ENCODE results near the gene TOX2. TPM values are rescaled to one million over a fixed set of nuclear protein-coding genes. Genes with fewer than 3 reads are reported as not detected.

TOX2 gene
- total RNA-seq, 1 experiment from 2014 or later = 1.7 TPM

DNA sequence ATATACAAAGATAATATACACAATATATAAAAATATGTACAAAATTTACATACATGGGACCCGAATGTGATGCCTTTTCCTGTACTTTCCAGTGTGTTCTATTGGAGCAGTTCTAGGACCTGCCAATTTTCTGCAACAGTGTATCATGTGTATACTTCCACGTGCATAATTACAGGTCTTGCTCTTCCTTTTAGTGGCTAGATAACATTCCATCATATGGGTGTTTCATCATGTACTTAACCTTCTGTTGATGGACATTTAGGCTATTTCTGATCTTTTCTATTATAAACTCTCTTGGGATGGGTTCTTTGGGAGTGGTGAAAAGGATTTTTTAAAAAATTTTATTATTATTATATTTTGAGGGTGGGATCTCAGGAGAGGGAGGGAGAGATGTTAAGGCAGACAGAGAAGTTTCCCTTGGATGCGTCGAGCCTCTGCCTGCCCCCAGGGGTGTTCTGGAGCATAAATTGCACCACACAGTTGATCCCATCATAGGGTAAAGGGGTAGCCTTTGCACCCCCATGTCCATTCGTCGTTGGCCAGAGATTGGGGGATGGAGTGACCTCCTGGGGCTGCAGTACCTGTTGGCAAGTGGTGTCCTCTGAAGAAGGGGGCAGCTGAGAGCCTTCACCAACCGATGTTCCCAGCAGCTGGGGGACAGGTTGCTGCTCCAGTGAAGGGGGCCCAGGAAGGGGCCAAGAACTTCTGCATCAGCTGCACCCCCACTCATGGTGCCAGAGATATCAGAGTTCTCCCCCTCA, 110.3 kb downstream of the TOX2 start:
- WGBS (ENCODE audit: extremely low coverage, insufficient read length, low lambda C conversion rate) = no CpG with 5 or more reads among the region's 7 CpGs
- Mint-ChIP-seq H3K4me3 (no peak overlapping the region), H3K27me3 (ENCODE audit: low read depth) (peaks cover 2% of the 10 kb centered on the region), H3K4me1 (peaks cover 11 to 20% of the 10 kb centered on the region in 2 experiments), H3K36me3 (ENCODE audit: insufficient read depth in 1 of 3, low read depth in 3 of 3) (no peaks in the 10 kb centered on the region), H3K27ac (no peak overlapping the region), H3K9me3 (no peaks in the 10 kb centered on the region)
- Histone ChIP-seq H3K23me2 (ENCODE audit: insufficient read length, low read depth, low read length, poor library complexity, severe bottlenecking) (no peaks in the 10 kb centered on the region), H3K56ac (ENCODE audit: insufficient read length, low read depth, low read length) (no peak overlapping the region), H2BK120ac (ENCODE audit: low read depth, low read length, poor library complexity, severe bottlenecking) (no peak overlapping the region), H3K9me3 (ENCODE audit: control insufficient read depth, low read depth, low read length) (no peaks in the 10 kb centered on the region), H3K14ac (ENCODE audit: insufficient read depth, low read length) (no peak overlapping the region), H4K20me1 (ENCODE audit: control insufficient read depth, insufficient read depth, insufficient read length) (no peaks in the 10 kb centered on the region), H4K91ac (ENCODE audit: insufficient read length, low read depth, low read length) (no peak overlapping the region), H2BK15ac (ENCODE audit: low read depth, low read length) (no peak overlapping the region), H2BK20ac (ENCODE audit: low read depth, low read length, poor library complexity, severe bottlenecking) (no peak overlapping the region), H2AFZ (ENCODE audit: low read length) (no peak overlapping the region), H2BK12ac (ENCODE audit: insufficient read length, low read depth, low read length) (no peak overlapping the region), H2AK5ac (ENCODE audit: insufficient read length, low read length) (no peak overlapping the region), H3K27me3 (ENCODE audit: insufficient read depth, low read length) (no peaks in the 10 kb centered on the region), H4K8ac (replicated peaks; ENCODE audit: insufficient read length, low read depth, low read length) (no peak overlapping the region), H4K5ac (ENCODE audit: insufficient read length, low read depth, low read length) (no peak overlapping the region), H3K4ac (ENCODE audit: low read depth, low read length) (no peak overlapping the region), H3K4me1 (ENCODE audit: insufficient read depth, low read length) (0 out of 2 replicates have a peak, but pooled peaks cover 3% of the 10 kb centered on the region), H3K79me2 (ENCODE audit: insufficient read depth, low read length) (no peaks in the 10 kb centered on the region), H3K4me2 (ENCODE audit: insufficient read depth, insufficient read length, low read length) (no peak overlapping the region), H3K23ac (ENCODE audit: insufficient read length, low read depth, low read length) (no peak overlapping the region), H3T11ph (ENCODE audit: low read length) (no peak overlapping the region), H3K27ac (ENCODE audit: insufficient read length, low read depth, low read length) (no peak overlapping the region), H3K9ac (ENCODE audit: extremely low read depth, insufficient read length, low read length) (no peak overlapping the region), H2BK5ac (ENCODE audit: insufficient read length, low read length) (no peak overlapping the region), H3K18ac (ENCODE audit: insufficient read length, low read depth, low read length) (no peak overlapping the region), H3K79me1 (ENCODE audit: insufficient read depth, low read depth, low read length, poor library complexity, severe bottlenecking) (no peaks in the 10 kb centered on the region)
- TF ChIP-seq, protein P1, sequence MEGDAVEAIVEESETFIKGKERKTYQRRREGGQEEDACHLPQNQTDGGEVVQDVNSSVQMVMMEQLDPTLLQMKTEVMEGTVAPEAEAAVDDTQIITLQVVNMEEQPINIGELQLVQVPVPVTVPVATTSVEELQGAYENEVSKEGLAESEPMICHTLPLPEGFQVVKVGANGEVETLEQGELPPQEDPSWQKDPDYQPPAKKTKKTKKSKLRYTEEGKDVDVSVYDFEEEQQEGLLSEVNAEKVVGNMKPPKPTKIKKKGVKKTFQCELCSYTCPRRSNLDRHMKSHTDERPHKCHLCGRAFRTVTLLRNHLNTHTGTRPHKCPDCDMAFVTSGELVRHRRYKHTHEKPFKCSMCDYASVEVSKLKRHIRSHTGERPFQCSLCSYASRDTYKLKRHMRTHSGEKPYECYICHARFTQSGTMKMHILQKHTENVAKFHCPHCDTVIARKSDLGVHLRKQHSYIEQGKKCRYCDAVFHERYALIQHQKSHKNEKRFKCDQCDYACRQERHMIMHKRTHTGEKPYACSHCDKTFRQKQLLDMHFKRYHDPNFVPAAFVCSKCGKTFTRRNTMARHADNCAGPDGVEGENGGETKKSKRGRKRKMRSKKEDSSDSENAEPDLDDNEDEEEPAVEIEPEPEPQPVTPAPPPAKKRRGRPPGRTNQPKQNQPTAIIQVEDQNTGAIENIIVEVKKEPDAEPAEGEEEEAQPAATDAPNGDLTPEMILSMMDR (conservative IDR thresholded peaks at IDR 0.05) = no peak
- no peak for DNase-seq
